Panc1 (cell line): ENCODE results near the gene ENOX1.

Experiments used
- POLR2AphosphoS5 ChIP-seq: IDR thresholded peaks from 2 replicates; pipeline ENCODE4 v1.6.1; 2012; ENCODE audit warnings: mild to moderate bottlenecking, low read depth, low read length, moderate library complexity
- SIN3A ChIP-seq: IDR thresholded peaks from 2 replicates; pipeline ENCODE4 v1.6.1; 2012; ENCODE audit warnings: low read depth, mild to moderate bottlenecking, low read length, moderate library complexity, borderline replicate concordance; ENCODE audit not compliant: insufficient read depth
- TCF7L2 ChIP-seq: IDR thresholded peaks from 2 replicates; pipeline ENCODE4 v1.6.1; 2011; ENCODE audit warnings: mild to moderate bottlenecking, low read depth, low read length, inconsistent platforms
- TF ChIP-seq, protein P1 (sequence below): fragments of 450-650 bp; IDR thresholded peaks from 2 replicates; pipeline ENCODE4 v1.5.1; 2017; ENCODE audit warnings: mild to moderate bottlenecking
- TF ChIP-seq, protein P2 (sequence below), 2 experiments: IDR thresholded peaks; 2 replicates each; pipeline ENCODE4 v1.6.1; 2011 to 2012; ENCODE audit warnings: low read depth in 2 of 2, control low read depth in 1 of 2, low read length in 1 of 2, mild to moderate bottlenecking in 1 of 2, moderate library complexity in 1 of 2; ENCODE audit not compliant: insufficient read depth in 1 of 2

DNA sequence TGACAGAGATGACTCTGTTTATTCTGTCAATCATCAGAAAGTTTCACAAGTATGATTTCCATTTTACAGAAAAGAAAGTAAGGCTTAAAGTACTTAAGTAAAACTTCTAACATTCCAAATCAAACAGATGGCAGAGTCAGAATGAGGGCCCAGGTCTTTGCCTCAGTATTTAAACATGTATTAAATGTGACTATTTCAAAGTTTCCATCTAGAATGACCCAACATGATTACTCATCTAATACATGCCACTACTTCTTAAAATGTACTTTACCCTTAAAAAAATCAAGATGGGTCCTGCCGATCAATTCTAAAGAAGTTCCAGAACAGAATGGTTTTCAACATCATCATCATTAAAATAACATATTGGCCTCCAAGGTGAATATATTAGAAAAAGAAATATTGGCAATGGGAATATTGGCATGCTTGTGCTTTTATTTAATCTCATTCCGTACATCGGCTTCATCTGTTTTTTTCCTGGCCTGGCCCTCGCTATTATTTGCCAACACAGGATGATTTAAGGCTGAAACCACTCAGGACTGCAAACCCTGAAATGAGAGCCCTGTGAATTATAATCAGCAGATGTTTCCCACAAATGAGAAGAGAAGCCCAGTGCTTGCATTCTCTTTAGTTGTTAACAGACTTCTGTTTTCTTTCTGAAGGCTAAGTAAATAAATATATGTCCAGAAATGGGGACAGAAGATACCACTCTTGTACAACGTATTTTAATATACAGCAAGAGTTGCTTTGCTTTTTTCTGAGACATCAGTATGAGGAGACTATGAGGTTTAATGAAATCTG lies 423.4 kb downstream of the ENOX1 start:
- no peak for TF ChIP-seq POLR2AphosphoS5
- TF ChIP-seq SIN3A = no peak
- TF ChIP-seq, protein P1, sequence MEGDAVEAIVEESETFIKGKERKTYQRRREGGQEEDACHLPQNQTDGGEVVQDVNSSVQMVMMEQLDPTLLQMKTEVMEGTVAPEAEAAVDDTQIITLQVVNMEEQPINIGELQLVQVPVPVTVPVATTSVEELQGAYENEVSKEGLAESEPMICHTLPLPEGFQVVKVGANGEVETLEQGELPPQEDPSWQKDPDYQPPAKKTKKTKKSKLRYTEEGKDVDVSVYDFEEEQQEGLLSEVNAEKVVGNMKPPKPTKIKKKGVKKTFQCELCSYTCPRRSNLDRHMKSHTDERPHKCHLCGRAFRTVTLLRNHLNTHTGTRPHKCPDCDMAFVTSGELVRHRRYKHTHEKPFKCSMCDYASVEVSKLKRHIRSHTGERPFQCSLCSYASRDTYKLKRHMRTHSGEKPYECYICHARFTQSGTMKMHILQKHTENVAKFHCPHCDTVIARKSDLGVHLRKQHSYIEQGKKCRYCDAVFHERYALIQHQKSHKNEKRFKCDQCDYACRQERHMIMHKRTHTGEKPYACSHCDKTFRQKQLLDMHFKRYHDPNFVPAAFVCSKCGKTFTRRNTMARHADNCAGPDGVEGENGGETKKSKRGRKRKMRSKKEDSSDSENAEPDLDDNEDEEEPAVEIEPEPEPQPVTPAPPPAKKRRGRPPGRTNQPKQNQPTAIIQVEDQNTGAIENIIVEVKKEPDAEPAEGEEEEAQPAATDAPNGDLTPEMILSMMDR = no peak
- TF ChIP-seq, protein P2, sequence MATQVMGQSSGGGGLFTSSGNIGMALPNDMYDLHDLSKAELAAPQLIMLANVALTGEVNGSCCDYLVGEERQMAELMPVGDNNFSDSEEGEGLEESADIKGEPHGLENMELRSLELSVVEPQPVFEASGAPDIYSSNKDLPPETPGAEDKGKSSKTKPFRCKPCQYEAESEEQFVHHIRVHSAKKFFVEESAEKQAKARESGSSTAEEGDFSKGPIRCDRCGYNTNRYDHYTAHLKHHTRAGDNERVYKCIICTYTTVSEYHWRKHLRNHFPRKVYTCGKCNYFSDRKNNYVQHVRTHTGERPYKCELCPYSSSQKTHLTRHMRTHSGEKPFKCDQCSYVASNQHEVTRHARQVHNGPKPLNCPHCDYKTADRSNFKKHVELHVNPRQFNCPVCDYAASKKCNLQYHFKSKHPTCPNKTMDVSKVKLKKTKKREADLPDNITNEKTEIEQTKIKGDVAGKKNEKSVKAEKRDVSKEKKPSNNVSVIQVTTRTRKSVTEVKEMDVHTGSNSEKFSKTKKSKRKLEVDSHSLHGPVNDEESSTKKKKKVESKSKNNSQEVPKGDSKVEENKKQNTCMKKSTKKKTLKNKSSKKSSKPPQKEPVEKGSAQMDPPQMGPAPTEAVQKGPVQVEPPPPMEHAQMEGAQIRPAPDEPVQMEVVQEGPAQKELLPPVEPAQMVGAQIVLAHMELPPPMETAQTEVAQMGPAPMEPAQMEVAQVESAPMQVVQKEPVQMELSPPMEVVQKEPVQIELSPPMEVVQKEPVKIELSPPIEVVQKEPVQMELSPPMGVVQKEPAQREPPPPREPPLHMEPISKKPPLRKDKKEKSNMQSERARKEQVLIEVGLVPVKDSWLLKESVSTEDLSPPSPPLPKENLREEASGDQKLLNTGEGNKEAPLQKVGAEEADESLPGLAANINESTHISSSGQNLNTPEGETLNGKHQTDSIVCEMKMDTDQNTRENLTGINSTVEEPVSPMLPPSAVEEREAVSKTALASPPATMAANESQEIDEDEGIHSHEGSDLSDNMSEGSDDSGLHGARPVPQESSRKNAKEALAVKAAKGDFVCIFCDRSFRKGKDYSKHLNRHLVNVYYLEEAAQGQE (IDR thresholded peaks at IDR 0.05; ENCODE audit: insufficient read depth in 1 of 2, low read depth in 2 of 2, low read length in 1 of 2) = no peak
- no peak for TF ChIP-seq TCF7L2
